ENCODE data around the gene MYMK.

DNA sequence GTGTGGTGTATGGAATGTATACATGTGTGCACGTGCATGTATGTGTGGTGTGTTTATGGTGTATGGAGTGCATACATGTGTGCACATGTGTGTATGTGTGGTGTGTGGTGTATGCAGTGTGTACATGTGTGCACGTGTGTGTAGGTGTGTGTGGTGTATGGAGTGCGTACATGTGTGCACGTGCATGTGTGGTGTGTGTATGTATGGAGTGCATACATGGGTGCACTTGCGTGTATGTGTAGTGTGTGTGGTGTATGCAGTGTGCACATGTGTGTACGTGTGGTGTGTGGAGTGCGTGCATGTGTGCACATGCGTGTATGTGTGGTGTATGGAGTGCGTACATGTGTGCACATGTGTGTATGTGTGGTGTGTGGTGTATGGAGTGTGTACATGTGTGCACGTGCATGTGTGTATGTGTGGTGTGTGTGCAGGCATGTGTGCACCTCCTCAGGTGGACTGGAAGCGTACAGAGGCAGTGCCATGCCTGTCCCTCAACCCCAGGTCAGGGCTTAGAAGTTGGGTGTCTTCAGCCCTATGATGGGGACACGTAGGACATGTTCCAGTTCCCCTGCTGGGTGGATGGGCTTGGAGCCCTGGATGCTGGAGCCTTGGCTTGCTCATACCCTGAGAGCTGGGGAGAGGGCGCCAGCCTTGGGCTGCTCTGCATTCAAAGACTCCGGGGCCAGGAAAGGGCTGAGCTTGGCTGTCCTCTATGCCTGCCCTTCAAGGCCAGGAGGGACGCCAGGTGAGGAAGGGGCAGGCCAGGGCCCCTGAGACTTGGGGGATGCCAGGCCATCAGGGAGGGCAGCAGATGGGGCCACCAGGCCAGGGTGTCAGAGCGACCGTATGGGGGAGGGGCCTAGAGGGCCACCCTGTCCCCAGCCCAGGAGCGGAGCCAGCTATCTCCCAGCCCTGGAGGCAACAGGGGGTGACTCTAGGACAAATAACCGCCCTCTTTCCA lies 12.2 kb downstream of the MYMK start:
- TF ChIP-seq FLYWCH1 (CRISPR knock-in tag; IDR thresholded peaks at IDR 0.05) = no peak
- TF ChIP-seq SRSF4 (IDR thresholded peaks at IDR 0.05; ENCODE audit: low read depth, low read length, poor library complexity, severe bottlenecking) = no peak
- TF ChIP-seq CBX5 (CRISPR knock-in tag; IDR thresholded peaks at IDR 0.05; ENCODE audit: borderline replicate concordance) = no peak
- no peak for TF ChIP-seq SMC3 (IDR thresholded peaks at IDR 0.05; ENCODE audit: low read length)
- no peak for TF ChIP-seq FOSL2 (CRISPR knock-in tag; IDR thresholded peaks at IDR 0.05)
- no peak for TF ChIP-seq SATB2 (CRISPR knock-in tag; IDR thresholded peaks at IDR 0.05)
- TF ChIP-seq, protein P1, sequence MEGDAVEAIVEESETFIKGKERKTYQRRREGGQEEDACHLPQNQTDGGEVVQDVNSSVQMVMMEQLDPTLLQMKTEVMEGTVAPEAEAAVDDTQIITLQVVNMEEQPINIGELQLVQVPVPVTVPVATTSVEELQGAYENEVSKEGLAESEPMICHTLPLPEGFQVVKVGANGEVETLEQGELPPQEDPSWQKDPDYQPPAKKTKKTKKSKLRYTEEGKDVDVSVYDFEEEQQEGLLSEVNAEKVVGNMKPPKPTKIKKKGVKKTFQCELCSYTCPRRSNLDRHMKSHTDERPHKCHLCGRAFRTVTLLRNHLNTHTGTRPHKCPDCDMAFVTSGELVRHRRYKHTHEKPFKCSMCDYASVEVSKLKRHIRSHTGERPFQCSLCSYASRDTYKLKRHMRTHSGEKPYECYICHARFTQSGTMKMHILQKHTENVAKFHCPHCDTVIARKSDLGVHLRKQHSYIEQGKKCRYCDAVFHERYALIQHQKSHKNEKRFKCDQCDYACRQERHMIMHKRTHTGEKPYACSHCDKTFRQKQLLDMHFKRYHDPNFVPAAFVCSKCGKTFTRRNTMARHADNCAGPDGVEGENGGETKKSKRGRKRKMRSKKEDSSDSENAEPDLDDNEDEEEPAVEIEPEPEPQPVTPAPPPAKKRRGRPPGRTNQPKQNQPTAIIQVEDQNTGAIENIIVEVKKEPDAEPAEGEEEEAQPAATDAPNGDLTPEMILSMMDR (CRISPR knock-in tag; IDR thresholded peaks at IDR 0.05) = no peak
